ENCODE measurements around the gene MRPL21.

Gene MRPL21

DNA sequence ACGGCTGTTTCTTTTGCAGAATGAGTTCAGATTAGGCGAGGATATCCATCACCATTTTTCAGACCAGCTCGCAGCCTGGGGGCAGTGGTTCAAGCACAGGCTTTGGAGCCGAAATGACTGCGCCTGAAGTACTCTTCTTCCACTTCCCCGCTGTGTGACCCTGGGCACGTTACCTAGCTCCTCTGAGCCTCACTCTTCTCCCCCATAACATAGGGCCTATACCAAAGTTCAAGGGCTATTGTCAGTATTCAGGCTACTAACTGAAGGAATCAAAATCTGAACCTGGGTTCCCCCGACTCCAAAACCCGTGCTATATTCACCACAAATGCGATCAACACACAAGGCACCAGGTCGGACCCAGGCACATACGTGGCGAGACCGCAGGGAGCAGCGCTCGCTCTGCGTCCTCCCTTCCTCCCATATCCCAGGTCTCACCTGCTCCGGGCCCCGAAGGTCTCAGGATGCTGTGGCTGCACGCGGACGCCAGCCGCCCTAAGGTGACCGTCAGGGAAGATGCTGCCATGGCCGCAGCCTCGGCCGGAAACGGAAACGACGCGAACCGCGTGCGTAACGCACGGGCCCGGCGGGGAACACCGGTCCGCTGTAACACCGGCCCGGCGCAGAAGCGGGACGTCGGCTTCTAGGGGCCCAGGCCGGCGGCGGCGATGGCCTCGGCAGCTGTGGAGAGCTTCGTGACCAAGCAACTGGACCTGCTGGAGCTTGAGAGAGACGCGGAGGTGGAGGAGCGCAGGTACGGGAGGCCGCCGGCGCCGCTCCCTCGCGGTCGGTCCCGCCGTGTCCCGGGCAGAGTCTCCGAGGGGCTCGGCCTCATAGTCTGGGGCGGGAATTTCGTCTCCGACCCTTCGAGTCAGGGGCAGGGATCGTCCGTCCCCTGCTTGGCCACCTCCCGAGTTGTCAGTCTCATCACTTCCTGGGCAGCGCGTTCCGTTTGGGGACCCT lies at the start of gene MRPL21, which contains the start of gene IGHMBP2:
Gene MRPL21 (minus strand): TSS at position 545 of the 960 bp plus-strand sequence. CDS start 22 bp downstream, at position 523.
Gene IGHMBP2 (plus strand): TSS at position 604 of the 960 bp plus-strand sequence. CDS start 62 bp downstream, at position 666.
- peak within 1 kb of the TSS; percentile 75 for H3K4me3 ChIP-seq (ENCODE audit: low read depth, low read length)
- TF ChIP-seq, protein P1, sequence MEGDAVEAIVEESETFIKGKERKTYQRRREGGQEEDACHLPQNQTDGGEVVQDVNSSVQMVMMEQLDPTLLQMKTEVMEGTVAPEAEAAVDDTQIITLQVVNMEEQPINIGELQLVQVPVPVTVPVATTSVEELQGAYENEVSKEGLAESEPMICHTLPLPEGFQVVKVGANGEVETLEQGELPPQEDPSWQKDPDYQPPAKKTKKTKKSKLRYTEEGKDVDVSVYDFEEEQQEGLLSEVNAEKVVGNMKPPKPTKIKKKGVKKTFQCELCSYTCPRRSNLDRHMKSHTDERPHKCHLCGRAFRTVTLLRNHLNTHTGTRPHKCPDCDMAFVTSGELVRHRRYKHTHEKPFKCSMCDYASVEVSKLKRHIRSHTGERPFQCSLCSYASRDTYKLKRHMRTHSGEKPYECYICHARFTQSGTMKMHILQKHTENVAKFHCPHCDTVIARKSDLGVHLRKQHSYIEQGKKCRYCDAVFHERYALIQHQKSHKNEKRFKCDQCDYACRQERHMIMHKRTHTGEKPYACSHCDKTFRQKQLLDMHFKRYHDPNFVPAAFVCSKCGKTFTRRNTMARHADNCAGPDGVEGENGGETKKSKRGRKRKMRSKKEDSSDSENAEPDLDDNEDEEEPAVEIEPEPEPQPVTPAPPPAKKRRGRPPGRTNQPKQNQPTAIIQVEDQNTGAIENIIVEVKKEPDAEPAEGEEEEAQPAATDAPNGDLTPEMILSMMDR (IDR thresholded peaks at IDR 0.05; ENCODE audit: control insufficient read depth, extremely low read depth, insufficient read depth) = no peak
- DNase-seq (ENCODE audit: low read depth) = peak; percentile 51

DNA sequence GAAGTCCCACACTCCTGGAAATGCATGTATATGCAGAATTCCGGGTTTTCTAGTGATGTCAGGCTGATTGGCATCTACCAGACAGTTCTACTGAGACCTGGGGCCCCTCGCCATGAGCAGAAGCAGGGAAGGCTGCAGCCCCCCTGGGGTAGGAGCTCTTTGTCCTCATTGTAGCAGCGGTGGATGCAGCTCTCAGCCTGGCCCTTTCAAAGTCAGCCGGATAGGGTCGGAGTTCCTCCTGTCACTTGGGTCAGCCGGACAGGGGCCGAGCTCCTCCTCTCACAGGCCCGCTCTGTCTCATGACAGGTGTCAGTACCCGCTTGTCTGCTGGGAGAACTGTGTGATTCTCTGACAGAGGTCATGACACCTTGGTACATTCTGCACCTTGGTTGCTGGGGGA lies 47.1 kb upstream of the MRPL21 start:
- TF ChIP-seq, protein P1 (IDR thresholded peaks at IDR 0.05; ENCODE audit: control insufficient read depth, extremely low read depth, insufficient read depth) = no peak
- no peak overlapping the region for H3K4me3 ChIP-seq (ENCODE audit: low read depth, low read length)
- DNase-seq (ENCODE audit: low read depth) = no peak

DNA sequence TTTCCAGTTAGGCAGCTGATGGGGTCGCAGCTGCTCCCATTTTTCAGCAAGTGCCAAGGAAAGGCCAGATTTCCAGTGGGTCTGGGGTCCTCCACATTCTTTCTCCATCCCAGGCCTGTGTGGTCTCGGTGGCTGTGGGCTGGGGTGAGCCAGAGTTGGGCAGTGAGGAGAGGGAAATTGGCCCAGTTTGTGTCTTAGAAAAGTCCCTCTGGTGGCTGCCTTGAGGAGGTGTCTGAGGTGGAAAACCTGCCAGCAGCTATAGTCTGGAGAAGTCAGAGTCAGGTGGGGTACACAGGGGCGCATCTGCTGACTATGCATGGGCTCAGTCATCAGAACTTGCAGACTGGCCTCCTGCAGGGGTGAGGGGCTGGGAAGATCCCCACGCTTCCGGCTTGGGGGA lies 46.6 kb upstream of the MRPL21 start:
- no peak overlapping the region for H3K4me3 ChIP-seq (ENCODE audit: low read depth, low read length)
- DNase-seq (ENCODE audit: low read depth) = no peak
- TF ChIP-seq, protein P1 (IDR thresholded peaks at IDR 0.05; ENCODE audit: control insufficient read depth, extremely low read depth, insufficient read depth) = peak; percentile 19; the same call in 1 of the 2 replicates

DNA sequence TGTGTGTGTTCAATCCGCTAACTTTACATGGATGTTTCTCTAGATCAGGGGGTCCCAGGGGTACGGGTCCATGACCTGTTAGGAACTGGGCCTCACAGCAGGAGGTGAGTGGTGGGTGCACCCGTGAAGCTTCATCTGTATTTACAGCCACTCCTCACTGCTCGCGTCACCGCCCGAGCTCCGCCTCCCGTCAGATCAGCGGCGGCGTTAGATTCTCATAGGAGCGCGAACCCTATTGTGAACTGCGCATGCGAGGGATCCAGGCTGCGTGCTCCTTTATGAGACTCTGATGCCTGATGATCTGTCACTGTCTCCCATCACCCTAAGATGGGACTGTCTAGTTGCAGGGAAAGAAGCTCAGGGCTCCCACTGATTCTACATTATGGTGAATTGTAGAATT lies 45.3 kb upstream of the MRPL21 start:
- no peak overlapping the region for H3K4me3 ChIP-seq (ENCODE audit: low read depth, low read length)
- TF ChIP-seq, protein P1 (IDR thresholded peaks at IDR 0.05; ENCODE audit: control insufficient read depth, extremely low read depth, insufficient read depth) = no peak
- DNase-seq (ENCODE audit: low read depth) = no peak

DNA sequence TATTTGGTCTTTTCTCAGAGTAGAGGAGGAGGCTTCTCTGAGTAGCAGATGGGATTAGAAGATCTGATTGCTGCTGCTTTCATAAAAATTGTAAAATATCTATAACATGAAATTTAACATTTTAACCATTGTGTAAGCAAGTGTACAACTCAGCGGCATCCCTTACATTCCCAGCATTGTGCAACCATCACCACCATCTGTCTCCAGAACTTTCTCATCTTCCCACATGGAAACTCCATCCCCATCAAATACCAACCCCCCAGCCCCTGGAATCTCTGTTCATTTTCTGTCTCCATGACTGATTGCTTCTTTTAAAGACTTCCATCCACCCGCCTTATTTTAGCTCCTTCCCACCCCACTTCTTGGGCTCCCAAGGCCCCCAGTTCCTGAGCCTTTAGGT lies 44.9 kb upstream of the MRPL21 start:
- DNase-seq (ENCODE audit: low read depth) = no peak
- no peak overlapping the region for H3K4me3 ChIP-seq (ENCODE audit: low read depth, low read length)
- TF ChIP-seq, protein P1 (IDR thresholded peaks at IDR 0.05; ENCODE audit: control insufficient read depth, extremely low read depth, insufficient read depth) = no peak

DNA sequence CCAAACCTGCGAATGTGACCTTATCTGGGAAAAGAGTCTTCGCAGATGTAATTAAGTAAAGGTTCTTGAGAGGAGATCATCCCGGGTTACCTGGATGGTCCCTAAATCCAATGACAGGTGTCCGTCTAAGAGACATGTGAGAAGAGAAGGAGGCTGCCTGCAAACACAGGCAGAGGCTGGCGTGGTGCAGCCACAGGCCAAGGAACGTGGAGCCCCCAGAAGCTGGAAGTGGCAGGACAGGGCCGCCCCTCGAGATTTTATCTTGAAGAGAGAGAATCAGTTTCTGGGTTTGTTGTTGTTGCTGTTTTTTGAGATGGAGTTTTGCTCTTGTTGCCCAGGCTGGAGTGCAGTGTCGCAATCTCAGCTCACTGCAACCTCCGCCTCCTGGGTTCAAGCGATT lies 43.5 kb upstream of the MRPL21 start:
- no peak overlapping the region for H3K4me3 ChIP-seq (ENCODE audit: low read depth, low read length)
- TF ChIP-seq, protein P1 (IDR thresholded peaks at IDR 0.05; ENCODE audit: control insufficient read depth, extremely low read depth, insufficient read depth) = no peak
- no peak for DNase-seq (ENCODE audit: low read depth)
